ENCODE data around the gene ARMC12. TPM values are rescaled to one million over a fixed set of nuclear protein-coding genes. Genes with fewer than 3 reads are reported as not detected.
A peak's percentile ranks its signal among the peaks of the same experiment; 100 is the strongest.

Gene ARMC12
- total and polyA plus RNA-seq, 5 donors, result 0.31 to 0.32 TPM; not detected in 3

DNA sequence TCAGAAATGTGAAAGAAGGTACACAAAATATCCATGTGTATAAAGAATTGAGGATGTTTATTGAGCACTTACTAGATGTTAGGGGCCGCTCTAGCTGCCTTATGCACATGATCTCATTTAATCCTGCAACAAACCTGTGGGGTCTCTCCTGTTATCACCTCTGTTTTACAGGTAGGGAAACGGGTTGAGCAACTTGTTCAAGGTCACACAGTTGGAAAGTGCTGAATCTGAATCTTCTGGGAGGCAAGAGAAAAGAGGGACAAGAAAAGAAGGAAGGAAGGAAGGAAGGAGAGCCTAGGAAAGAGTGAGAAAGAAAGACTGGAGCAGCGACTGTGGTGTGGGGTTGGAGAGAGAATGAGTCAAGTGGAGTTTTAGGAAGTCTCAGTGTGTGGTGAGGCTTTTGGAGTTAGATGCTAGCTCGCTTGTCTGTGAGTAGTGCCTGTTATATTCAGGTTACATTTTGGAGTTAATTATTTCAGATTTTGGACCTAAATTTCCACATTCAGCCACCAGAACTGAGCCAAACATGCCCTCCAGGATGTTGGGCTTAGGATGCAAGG, 51.7 kb downstream of the ARMC12 start:
- 58% methylated on average over 4 of the region's 4 CpGs for WGBS
- no peak overlapping the region for H3K27ac ChIP-seq (ENCODE audit: low read length)
- DNase-seq, result no peak
- ATAC-seq, result no peak
- intact Hi-C loops (cut with DNase I), result no loop called here
- H3K9me3 ChIP-seq (ENCODE audit: control insufficient read depth, low read length), result no peaks in the 10 kb centered on the region
- H3K4me1 ChIP-seq (ENCODE audit: control insufficient read depth, insufficient read depth, low read length), result no peaks in the 10 kb centered on the region
- H3K27me3 ChIP-seq (ENCODE audit: control insufficient read depth, insufficient read depth), result no peaks in the 10 kb centered on the region
- H3K4me3 ChIP-seq (ENCODE audit: low read length), result no peak overlapping the region

DNA sequence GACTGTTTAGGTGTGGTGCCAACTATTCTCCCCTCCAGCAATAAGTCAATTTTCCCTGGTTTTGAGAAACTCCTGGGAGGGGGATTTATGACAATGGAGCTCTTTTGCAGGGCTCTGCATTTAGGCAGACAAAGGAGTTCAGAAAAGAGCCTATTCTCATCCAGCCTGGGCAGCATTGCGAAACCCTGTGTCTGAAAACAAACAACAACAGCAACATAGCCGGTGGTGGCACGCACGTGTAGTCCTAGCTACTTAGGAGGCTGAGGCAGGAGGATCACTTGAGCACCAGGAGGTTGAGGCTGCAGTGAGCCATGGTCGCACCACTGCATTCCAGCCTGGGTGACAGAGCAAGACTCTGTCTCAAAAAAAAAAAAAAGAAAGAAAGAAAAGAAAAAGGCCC, 53.9 kb downstream of the ARMC12 start:
- DNase-seq (no peak), ATAC-seq (no peak)
- H3K4me1 ChIP-seq (ENCODE audit: control insufficient read depth, insufficient read depth, low read length), result no peaks in the 10 kb centered on the region
- no peaks in the 10 kb centered on the region for H3K9me3 ChIP-seq (ENCODE audit: control insufficient read depth, low read length)
- WGBS, result 83% methylated on average over 5 of the region's 5 CpGs
- no peaks in the 10 kb centered on the region for H3K27me3 ChIP-seq (ENCODE audit: control insufficient read depth, insufficient read depth)
- intact Hi-C loops (cut with DNase I), result no loop called here
- H3K4me3 ChIP-seq (ENCODE audit: low read length), result no peak overlapping the region
- H3K27ac ChIP-seq (ENCODE audit: low read length), result no peak overlapping the region

DNA sequence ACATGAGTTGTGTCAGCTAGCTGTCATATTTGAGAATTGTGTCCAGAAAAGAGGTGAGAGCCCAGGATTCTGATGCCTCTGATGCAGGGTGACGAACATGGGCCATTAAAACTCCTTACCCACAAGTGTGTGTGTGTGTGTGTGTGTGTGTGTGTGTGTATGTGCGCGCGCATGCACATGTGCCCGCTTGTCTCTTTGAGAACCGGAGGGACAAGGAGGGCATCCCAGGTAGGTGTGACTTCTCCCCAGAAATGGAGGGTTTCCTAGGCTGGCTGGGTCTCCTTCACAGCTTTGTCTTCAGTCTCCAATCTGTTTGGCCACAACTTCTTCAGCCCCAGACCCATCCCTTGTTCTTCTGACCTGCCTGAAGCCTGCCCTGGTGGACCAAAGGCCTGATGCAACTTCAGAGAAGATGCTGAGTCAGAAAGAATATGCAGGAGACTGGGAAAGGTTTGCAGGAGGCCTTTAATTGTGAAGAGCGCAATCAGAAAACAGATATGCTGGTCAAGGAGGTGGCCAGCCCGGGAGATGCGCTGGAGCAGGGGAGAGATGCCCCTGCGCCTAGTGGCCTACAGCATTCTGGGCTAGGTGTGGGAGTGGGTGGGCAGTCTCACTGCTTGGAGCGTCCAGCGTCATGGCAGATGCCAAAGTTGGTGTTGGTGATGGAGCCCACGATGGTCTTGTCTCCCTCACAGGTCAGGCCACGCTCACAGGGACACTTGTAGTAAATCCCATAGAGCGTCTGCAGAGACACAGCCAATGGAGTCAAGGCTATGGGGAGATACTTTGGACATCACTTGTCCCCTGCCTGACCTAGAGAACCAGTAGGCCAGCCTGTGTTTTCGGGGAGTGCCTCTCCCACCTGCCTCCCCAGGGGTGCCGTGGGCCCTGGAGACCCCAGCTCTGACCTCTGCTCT, 58.0 kb downstream of the ARMC12 start:
- Histone ChIP-seq H3K27me3 (ENCODE audit: control insufficient read depth, insufficient read depth) (no peaks in the 10 kb centered on the region), H3K27ac (ENCODE audit: low read length) (no peak overlapping the region), H3K4me1 (ENCODE audit: control insufficient read depth, insufficient read depth, low read length) (no peaks in the 10 kb centered on the region), H3K9me3 (ENCODE audit: control insufficient read depth, low read length) (no peaks in the 10 kb centered on the region), H3K4me3 (ENCODE audit: low read length) (no peak overlapping the region)
- 93% methylated on average over 17 of the region's 17 CpGs for WGBS
- DNase-seq, result no peak
- ATAC-seq, result peak in 1 of 2 donors; percentile 31
- intact Hi-C loops (cut with DNase I), result no loop called here

DNA sequence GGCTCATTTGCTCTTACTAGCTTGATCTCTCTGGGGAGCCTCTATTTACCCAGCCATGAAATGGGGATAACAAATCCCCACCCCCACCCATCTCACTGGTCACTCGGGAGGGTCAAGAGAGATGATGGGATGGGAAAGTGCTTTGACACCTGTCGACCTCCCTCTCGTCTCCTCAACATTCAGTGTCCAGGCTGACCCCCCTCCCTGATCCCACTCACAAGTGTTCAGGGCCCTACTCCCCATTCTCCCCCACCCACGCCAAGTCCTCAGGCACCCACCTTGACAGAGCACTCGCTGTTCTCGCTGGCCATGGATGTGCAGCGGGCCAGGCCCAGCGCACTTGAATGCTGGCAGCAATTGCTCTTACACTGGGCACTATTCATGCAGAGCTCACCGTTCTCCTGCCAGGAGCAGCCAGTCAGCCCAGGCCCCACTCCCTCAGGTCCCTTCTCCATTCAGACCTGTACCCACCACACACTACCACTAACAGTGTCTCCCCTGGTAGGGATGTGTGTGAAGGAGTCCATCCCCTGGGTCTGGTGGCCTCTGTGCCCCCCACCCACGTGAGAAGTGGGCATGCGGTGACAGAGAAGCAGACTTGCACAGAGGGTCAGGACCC, 58.7 kb downstream of the ARMC12 start:
- Histone ChIP-seq H3K4me1 (ENCODE audit: control insufficient read depth, insufficient read depth, low read length) (no peaks in the 10 kb centered on the region), H3K27ac (ENCODE audit: low read length) (no peak overlapping the region), H3K4me3 (ENCODE audit: low read length) (no peak overlapping the region), H3K9me3 (ENCODE audit: control insufficient read depth, low read length) (no peaks in the 10 kb centered on the region), H3K27me3 (ENCODE audit: control insufficient read depth, insufficient read depth) (no peaks in the 10 kb centered on the region)
- intact Hi-C loops (cut with DNase I), result no loop called here
- DNase-seq, result peak in 1 of 3 donors; percentile 51
- ATAC-seq, result peak in 1 of 2 donors; percentile 23
- 88% methylated on average over 11 of the region's 11 CpGs for WGBS

DNA sequence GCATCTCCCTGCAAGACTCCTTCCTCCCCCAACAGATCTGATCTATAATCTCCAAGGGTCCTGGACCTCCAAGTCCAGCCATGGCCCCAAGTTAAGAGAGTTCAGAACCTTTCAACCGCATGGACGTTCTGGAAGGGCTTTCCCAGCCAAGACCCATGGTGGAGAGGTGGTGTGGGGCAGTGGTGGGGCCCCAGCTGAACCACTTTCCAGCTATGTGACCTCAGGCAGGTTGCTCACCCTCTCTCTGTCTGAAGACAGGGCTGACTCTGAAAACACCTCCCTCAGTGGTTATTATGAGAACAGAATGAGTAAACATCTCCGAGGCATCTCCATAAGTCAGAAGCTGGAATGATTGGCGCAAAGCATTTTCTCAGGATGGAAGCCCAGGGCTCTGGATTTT, 59.4 kb downstream of the ARMC12 start:
- Histone ChIP-seq H3K4me3 (ENCODE audit: low read length) (no peak overlapping the region), H3K27me3 (ENCODE audit: control insufficient read depth, insufficient read depth) (no peaks in the 10 kb centered on the region), H3K27ac (ENCODE audit: low read length) (no peak overlapping the region), H3K9me3 (ENCODE audit: control insufficient read depth, low read length) (no peaks in the 10 kb centered on the region), H3K4me1 (ENCODE audit: control insufficient read depth, insufficient read depth, low read length) (no peaks in the 10 kb centered on the region)
- no peak for DNase-seq
- intact Hi-C loops (cut with DNase I), result no loop called here
- 81% methylated on average over 4 of the region's 4 CpGs for WGBS
- no peak for ATAC-seq

DNA sequence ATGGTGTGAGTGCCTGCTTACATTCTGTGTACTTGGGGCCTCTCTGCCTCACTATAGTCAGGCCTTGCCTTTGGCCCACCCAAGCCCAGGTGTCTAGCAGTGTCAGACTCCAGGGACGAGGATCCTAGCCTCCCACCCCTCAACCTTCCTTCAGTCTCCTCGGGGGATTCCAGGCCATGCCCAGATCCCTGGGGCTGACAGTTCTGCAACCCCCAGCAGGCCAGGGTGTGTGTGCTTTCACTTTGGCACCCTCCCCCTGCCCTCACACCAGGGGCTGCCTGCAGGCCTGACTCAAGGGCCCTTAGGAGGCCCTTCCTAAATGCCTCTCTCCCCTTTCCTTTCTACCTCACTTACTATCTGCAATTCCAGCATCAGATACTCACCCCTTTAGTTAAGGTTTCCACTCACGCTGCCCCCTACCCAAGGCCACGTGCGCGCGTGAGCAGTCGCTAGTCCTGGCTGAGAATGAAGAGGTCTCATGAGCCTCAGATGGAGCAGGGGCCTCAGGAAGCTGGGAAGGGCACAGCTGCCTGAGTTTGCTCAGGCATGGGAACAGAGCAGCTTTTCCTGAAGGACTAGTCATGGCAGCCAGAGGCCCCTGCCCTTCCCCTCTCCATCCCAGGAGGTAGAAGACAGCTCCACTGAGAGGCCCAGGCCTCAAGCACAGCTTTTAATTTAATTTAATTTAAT, 61.1 kb downstream of the ARMC12 start:
- intact Hi-C loops (cut with DNase I), result no loop called here
- Histone ChIP-seq H3K27me3 (ENCODE audit: control insufficient read depth, insufficient read depth) (no peaks in the 10 kb centered on the region), H3K9me3 (ENCODE audit: control insufficient read depth, low read length) (no peaks in the 10 kb centered on the region), H3K4me3 (ENCODE audit: low read length) (no peak overlapping the region), H3K4me1 (ENCODE audit: control insufficient read depth, insufficient read depth, low read length) (no peaks in the 10 kb centered on the region), H3K27ac (ENCODE audit: low read length) (no peak overlapping the region)
- ATAC-seq, result peak; percentile 30 to 32
- DNase-seq, result no peak
- 72% methylated on average over 8 of the region's 8 CpGs for WGBS

Other genes with a start within 250 kb of the ARMC12 start
- 10 to 100 TPM; 27.0 to 50.1 (median 38.2) TPM for gene TEAD3, start 240.0 kb upstream of the ARMC12 start, total RNA-seq
- gene TEAD3, start 240.0 kb upstream of the ARMC12 start, polyA plus RNA-seq, result 27.1 TPM
- under 1 TPM in 2 of 4 donors, not detected in 2; 0.29 to 0.54 TPM for gene TULP1, start 224.1 kb upstream of the ARMC12 start, total RNA-seq
- gene TULP1, start 224.1 kb upstream of the ARMC12 start, polyA plus RNA-seq, result 0.34 TPM
- 100 to 1,000 TPM; 109 to 155 (median 111) TPM for gene FKBP5, start 48.1 kb upstream of the ARMC12 start, total RNA-seq
- gene FKBP5, start 48.1 kb upstream of the ARMC12 start, polyA plus RNA-seq, result 75.0 TPM
- not detected for gene CLPSL2, start 39.6 kb downstream of the ARMC12 start, total RNA-seq
- gene CLPSL2, start 39.6 kb downstream of the ARMC12 start, polyA plus RNA-seq, result not detected
- not detected for gene CLPSL1, start 44.0 kb downstream of the ARMC12 start, total RNA-seq
- gene CLPSL1, start 44.0 kb downstream of the ARMC12 start, polyA plus RNA-seq, result not detected
- gene CLPS, start 60.3 kb downstream of the ARMC12 start, total RNA-seq, result not detected
- not detected for gene CLPS, start 60.3 kb downstream of the ARMC12 start, polyA plus RNA-seq
- not detected for gene LHFPL5, start 68.3 kb downstream of the ARMC12 start, total RNA-seq
- not detected for gene LHFPL5, start 68.3 kb downstream of the ARMC12 start, polyA plus RNA-seq
- gene SRPK1, start 184.1 kb downstream of the ARMC12 start, total RNA-seq, result 10 to 100 TPM; 20.1 to 24.0 (median 21.3) TPM
- gene SRPK1, start 184.1 kb downstream of the ARMC12 start, polyA plus RNA-seq, result 7.8 TPM

Measured in right cardiac atrium (tissue), 5 donors.